OCI-LY3 (cell line): ENCODE results near the gene ZNF639.

Experiments
- H2AFZ ChIP-seq: fragments of 200-600, 300-600 bp; shearing (Covaris generic); 2 replicates; pipeline ENCODE4 v1.6.0; 2014; ENCODE audit warnings: antibody characterized with exemption, low read depth, low read length
- H3K27ac ChIP-seq: fragments of 200-600, 300-600 bp; sonication (generic); 2 replicates; pipeline ENCODE4 v1.5.1; 2014; ENCODE audit warnings: mild to moderate bottlenecking, low read length, moderate library complexity, mixed read lengths
- H3K27me3 ChIP-seq: fragments of 200-600, 300-600 bp; sonication (generic); 2 replicates; pipeline ENCODE4 v1.6.1; 2014; ENCODE audit warnings: low read depth, low read length, mixed read lengths
- H3K36me3 ChIP-seq: fragments of 200-600, 300-600 bp; sonication (generic); replicated peaks from 2 replicates; pipeline ENCODE3; 2014; ENCODE audit warnings: low read depth, low read length, mixed read lengths
- H3K4me1 ChIP-seq: fragments of 300-600, 200-600 bp; sonication (generic); 2 replicates; pipeline ENCODE4 v1.6.1; 2014; ENCODE audit warnings: low read length, mixed read lengths
- H3K4me2 ChIP-seq: fragments of 200-600, 300-600 bp; sonication (generic); 2 replicates; pipeline ENCODE4 v1.6.1; 2014; ENCODE audit warnings: low read length, mixed read lengths
- H3K4me3 ChIP-seq: fragments of 300-600, 200-600 bp; sonication (generic); 2 replicates; pipeline ENCODE4 v1.5.1; 2014; ENCODE audit warnings: antibody characterized with exemption, mild to moderate bottlenecking, low read length, moderate library complexity
- H3K79me2 ChIP-seq: fragments of 300-600, 200-600 bp; shearing (Covaris generic); 2 replicates; pipeline ENCODE4 v1.6.1; 2014; ENCODE audit warnings: mild to moderate bottlenecking, low read length, mixed read lengths
- H3K9ac ChIP-seq: fragments of 300-600, 200-600 bp; shearing (Covaris generic); 2 replicates; pipeline ENCODE4 v1.6.0; 2014; ENCODE audit warnings: mild to moderate bottlenecking, low read length, moderate library complexity
- H3K9me3 ChIP-seq: fragments of 200-600, 300-600 bp; shearing (Covaris generic); 2 replicates; pipeline ENCODE4 v1.6.1; 2014; ENCODE audit warnings: low read length, mixed read lengths; ENCODE audit not compliant: insufficient read depth
- H4K20me1 ChIP-seq: fragments of 200-600, 300-600 bp; sonication (generic); 2 replicates; pipeline ENCODE4 v1.6.1; 2016; ENCODE audit warnings: low read length, mixed read lengths; ENCODE audit not compliant: insufficient read depth
- CTCF ChIP-seq: fragments of 200-600, 300-600 bp; sonication (generic); IDR thresholded peaks from 2 replicates; pipeline ENCODE4 v1.5.1; 2014; ENCODE audit warnings: antibody characterized with exemption, low read length, low read depth
- EZH2phosphoT487 ChIP-seq: fragments of 200-600 bp; shearing (Covaris generic); IDR thresholded peaks from 2 replicates; pipeline ENCODE4 v1.6.1; 2018; ENCODE audit warnings: antibody characterized with exemption, mixed run types, low read depth

ZNF639 gene

DNA sequence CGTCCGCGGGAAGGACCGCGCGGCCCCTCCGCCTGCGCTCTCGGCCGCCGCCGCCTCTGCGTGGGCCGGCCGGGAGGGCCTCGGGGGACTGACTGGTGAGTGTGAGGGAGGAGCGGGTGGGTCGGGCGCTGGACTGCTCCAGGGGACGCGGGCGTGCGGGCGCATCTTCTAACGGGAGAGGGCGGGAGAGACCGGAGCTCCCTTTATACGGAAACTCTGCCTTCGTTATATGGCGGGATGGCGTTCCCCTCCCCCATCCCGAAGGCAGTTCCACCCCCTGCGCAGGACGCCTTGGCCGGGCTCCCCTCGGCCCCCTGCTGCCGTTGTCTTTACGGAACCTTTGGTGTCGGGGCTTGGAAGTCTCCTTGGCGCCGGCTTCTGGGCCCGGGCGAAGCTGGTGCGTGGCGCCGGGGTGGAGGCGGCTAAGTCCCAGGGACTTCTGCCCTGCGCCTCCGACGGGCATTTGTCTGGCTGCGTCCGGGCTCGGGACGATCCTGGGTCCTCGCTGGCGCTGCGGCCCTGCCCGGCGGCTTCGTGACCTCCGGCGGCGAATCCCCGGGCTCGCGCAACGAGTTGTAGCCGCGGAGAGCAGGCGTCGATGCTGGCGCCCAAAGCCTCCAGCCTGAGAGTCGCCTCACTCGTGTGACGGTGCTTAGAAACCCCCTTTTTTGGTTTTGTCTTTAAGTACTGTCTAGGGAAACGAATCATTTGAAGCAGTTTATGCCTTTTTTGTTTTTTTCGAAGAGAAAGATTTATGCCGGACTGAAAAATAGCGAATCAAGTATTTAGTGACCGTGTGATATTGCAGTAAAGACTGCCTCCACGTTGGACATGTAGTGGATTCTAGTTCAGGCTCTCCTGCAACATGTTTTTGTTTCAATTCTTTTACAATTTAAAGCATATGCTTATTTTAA, 623 bp downstream of the ZNF639 start:
- Histone ChIP-seq H3K79me2 (peaks cover 61% of the 10 kb centered on the region), H3K4me1 (peaks cover 22% of the 10 kb centered on the region), H3K9ac (peak overlapping the region; percentile 90), H2AFZ (no peak overlapping the region), H3K27ac (peak overlapping the region; percentile 74), H3K36me3 (peaks cover 15% of the 10 kb centered on the region), H3K27me3 (no peaks in the 10 kb centered on the region), H3K4me3 (peak overlapping the region; percentile 93), H3K9me3 (no peaks in the 10 kb centered on the region), H3K4me2 (peak overlapping the region; percentile 95), H4K20me1 (peaks cover 27% of the 10 kb centered on the region)
- TF ChIP-seq CTCF, result no peak
- no peak for TF ChIP-seq EZH2phosphoT487

DNA sequence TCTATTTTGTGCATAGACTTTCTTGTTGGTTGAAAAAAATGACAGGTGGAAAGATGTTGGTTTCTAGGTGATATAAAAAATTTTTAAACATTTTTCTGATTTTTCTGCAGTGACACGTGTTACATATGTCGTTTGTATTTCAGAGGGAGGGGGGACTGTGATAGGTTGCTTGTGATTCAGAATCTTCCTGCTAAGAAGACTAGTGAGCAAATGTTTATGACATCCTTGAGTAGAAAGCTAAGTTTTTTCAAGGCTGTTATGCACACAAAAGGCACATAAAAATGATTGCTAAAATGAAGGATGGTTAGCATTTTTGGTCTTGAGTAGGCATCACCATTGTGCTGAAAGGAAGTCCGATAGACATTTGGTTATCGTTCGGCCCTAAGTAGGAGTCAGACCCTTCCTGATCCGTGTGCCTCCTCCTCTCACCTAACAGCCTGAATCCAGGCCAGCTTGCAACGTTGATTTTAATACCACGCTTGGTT, 1.5 kb downstream of the ZNF639 start:
- Histone ChIP-seq H3K36me3 (peaks cover 21% of the 10 kb centered on the region), H3K9ac (peak overlapping the region; percentile 90), H3K27ac (peak overlapping the region; percentile 74), H2AFZ (no peak overlapping the region), H3K9me3 (no peaks in the 10 kb centered on the region), H3K4me1 (peaks cover 22% of the 10 kb centered on the region), H3K4me2 (peak overlapping the region; percentile 95), H3K4me3 (peak overlapping the region; percentile 93), H3K79me2 (peaks cover 68% of the 10 kb centered on the region), H4K20me1 (peaks cover 27% of the 10 kb centered on the region), H3K27me3 (no peaks in the 10 kb centered on the region)
- TF ChIP-seq EZH2phosphoT487 (no peak), CTCF (no peak)

DNA sequence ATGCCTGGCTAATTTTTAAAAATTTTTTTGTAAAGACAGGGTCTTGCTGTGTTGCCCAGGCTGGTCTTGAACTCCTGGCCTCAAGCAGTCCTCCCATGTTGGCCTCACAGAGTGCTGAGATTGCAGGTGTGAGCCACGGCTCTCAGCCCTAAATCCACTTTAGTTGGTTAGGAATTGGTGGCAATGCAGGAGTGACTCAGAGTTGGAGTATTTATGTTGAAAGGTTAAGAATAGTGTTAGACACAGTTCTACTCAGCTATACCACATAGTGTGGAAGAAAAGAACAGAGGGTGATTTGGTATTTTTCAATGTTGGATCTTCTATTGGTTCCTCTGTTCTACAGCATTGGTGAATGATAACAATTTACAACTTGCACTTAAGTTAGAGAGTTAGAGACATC, 7.6 kb downstream of the ZNF639 start:
- H3K4me3 ChIP-seq, result no peak overlapping the region
- no peaks in the 10 kb centered on the region for H3K27me3 ChIP-seq
- no peaks in the 10 kb centered on the region for H3K9me3 ChIP-seq
- no peak for TF ChIP-seq EZH2phosphoT487
- no peak for TF ChIP-seq CTCF
- no peak overlapping the region for H2AFZ ChIP-seq
- H3K27ac ChIP-seq, result no peak overlapping the region
- peaks cover 65% of the 10 kb centered on the region for H3K79me2 ChIP-seq
- peaks cover 71% of the 10 kb centered on the region for H3K36me3 ChIP-seq
- no peak overlapping the region for H3K4me2 ChIP-seq
- no peak overlapping the region for H3K9ac ChIP-seq
- H3K4me1 ChIP-seq, result peaks cover under 1% of the 10 kb centered on the region; the same call in 1 of the 2 replicates
- peaks cover 19% of the 10 kb centered on the region; the same call in 1 of the 2 replicates for H4K20me1 ChIP-seq

- Histone ChIP-seq H3K79me2 (peaks cover 56% of the 10 kb centered on the region), H4K20me1 (peaks cover 18% of the 10 kb centered on the region; the same call in 1 of the 2 replicates), H3K4me2 (no peak overlapping the region), H3K9me3 (no peaks in the 10 kb centered on the region), H2AFZ (no peak overlapping the region), H3K27ac (no peak overlapping the region), H3K4me3 (no peak overlapping the region), H3K4me1 (no peaks in the 10 kb centered on the region), H3K27me3 (no peaks in the 10 kb centered on the region), H3K36me3 (peaks cover 83% of the 10 kb centered on the region), H3K9ac (no peak overlapping the region)
- TF ChIP-seq CTCF, result no peak
- no peak for TF ChIP-seq EZH2phosphoT487
Observed at GRCh38 chr3:179332240-179332639, 9.4 kb downstream of the ZNF639 start.
